GM19438 (cell line): ENCODE measurements around the gene SPINK7.

Experiments
- ATAC-seq: cut with Tn5 transposase; IDR thresholded peaks from one replicate; pipeline ENCODE4 v1.9.1; 2021; ENCODE audit warnings: low read depth; ENCODE audit not compliant: unreplicated experiment

SPINK7 gene

DNA sequence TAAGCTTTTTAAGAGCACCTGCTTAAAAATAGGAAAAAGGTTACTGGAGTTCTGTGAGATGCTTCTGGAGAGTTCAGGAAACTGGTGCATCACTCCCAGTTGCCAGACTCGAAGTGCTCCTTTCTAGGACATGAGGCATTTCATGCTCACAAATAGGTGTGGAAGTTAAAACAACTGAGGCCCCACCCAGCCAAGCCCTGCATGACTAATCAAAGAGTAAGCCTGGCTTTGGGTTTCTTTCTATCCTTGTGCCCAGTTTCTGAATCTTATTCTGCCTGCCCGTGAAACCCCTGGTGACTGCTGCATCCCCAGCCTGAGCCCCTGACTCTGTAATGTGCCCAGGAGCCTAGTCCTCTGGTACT, 30.8 kb downstream of the SPINK7 start:
- no peak for ATAC-seq

DNA sequence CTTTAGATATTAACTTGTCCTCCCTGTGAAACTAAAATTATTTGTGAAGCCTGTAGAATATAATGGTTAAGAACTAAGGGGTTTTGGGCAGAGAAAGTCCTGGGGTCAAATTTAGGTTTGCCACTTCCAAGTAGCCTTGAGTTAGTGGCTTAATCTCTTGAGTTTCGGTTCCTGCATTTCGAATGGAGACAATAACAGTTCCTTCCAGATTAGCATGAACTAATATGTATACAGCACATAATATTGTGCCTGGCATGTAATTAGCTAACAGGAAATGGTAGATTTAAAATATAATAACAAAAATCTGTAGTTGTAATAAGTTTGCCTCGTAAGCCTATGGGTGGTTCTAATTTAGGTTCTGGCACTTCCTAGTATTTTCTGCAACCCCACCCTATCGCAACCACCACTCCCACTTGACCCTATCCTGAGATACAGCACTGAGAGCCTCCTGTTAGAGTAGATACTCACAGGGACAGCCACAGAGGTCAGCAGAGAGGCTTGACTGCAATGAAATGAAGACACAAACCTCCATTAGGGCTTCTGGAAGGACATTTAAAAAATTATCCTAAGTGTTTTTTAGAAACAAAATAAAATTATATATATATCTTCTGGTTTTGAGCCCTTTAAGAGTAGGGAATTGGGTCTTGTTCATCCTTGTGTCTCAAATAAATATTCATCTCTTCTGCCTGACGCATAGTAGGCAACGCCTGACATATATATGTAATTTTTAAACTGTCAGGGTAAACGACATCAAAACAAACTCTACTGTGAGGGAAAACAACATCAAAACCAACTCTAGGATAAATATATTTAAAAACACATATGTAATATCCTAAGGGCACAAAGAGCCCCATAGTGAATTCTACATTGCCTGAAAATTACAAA, 31.6 kb downstream of the SPINK7 start:
- ATAC-seq: no peak

DNA sequence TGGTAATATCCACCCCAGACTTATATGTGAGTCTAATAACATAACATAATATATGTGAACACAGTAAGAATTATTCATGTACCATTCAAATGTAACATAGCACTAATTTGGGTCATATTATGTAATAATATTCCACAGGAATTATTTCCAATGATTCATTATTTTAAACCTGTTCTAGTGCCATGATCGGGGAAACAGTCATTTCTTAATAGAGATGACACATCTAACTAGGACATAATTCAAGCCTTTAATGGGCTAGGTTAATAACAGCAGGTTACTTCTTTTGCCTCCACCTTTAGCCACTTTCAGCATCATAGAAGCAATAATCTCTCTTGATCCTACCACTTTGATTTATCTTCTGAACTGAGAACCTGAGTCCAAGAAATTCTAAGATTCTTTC, 35.5 kb downstream of the SPINK7 start:
- ATAC-seq: no peak

DNA sequence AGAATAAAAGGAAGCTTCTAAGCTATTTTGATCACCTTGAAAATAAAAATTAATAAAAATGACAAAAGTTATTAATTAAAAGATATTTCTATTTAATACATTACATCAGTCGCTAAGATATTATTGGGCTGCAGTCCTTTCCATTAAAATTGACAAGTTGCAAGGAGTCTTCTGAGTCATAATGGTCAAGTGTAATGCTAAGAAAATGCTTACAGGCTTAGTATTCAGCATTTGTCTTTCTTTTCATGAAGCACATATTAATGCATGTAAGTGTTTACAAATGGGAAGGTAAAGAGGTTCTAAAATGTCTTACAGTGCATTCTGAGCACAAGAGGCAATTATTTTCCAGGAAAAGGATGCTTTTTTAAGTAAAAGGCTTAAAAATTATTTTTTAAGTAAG, 40.5 kb downstream of the SPINK7 start:
- ATAC-seq: no peak

DNA sequence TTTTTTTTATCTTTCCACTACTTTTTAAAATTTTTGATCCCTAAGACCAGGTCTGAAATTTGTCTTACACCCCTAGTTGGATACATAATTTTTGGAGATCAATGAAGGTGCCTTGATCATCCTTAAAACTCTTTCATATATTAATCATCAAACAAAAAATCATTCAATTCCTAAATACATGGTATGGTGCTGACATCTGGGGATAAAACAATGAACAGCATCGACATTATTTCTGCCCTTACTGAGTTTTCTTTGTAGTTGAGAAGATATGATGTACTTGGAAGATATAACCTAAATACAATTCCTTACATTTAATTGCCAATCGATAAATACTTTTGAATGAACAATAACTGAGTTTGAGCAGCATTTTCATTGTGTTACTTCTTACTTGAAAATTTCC, 41.4 kb downstream of the SPINK7 start:
- ATAC-seq: no peak

DNA sequence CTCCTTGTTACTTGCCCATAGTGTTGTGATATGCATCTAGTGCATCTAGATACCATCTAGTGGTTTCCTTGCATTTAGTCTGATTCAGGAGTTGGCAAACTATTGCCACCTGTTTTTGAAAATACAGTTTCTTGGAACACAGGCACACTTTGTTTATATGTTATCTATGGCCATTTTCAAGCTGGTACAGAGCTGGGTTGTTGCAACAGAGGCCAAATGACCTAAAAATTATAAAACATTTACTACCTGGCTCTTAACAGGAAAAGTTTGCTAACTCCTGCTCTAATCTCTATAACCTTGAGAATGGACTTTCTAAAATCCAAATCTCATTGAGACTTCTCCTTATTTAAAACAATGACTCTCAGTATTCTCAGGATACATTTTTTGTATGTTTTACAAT, 52.1 kb downstream of the SPINK7 start:
- no peak for ATAC-seq
